ENCODE measurements around the gene CDC25B.

DNA sequence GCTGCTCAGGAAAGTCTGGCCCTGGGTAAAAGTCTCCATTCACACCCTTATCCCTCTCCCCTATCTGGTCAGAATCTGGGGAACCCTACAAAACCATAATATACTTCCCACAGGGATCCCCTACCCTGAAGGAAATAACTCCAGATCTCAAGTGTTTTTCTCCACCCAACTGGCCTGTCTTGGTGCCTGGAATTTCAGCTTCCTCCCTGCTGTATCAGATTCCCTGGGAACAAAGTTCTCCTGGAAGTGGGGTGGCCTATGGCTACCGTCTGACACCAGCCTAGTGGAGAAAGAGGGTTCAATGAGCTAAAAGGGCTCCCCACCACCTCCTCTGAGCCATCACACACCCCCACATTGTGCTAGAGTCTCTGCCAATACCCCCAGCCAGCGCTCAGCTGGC is 48.6 kb upstream of the CDC25B start:
- TF ChIP-seq, protein P1, sequence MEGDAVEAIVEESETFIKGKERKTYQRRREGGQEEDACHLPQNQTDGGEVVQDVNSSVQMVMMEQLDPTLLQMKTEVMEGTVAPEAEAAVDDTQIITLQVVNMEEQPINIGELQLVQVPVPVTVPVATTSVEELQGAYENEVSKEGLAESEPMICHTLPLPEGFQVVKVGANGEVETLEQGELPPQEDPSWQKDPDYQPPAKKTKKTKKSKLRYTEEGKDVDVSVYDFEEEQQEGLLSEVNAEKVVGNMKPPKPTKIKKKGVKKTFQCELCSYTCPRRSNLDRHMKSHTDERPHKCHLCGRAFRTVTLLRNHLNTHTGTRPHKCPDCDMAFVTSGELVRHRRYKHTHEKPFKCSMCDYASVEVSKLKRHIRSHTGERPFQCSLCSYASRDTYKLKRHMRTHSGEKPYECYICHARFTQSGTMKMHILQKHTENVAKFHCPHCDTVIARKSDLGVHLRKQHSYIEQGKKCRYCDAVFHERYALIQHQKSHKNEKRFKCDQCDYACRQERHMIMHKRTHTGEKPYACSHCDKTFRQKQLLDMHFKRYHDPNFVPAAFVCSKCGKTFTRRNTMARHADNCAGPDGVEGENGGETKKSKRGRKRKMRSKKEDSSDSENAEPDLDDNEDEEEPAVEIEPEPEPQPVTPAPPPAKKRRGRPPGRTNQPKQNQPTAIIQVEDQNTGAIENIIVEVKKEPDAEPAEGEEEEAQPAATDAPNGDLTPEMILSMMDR (CRISPR knock-in tag; IDR thresholded peaks at IDR 0.05): no peak
- no peak for TF ChIP-seq YY1 (IDR thresholded peaks at IDR 0.05; ENCODE audit: insufficient read depth, insufficient replicate concordance, low read depth, low read length)
- TF ChIP-seq POLR2A (IDR thresholded peaks at IDR 0.05; ENCODE audit: insufficient read depth in 1 of 2, low read depth in 2 of 2, low read length in 2 of 2): no peak

Data from HepG2 (cell line).